ENCODE data around the gene SRRD. TPM values are rescaled to one million over a fixed set of nuclear protein-coding genes. Genes with fewer than 3 reads are reported as not detected.

SRRD gene
- total RNA-seq, 4 donors from 2014 or later: 3.0 to 11.4 (median 6.2) TPM

DNA sequence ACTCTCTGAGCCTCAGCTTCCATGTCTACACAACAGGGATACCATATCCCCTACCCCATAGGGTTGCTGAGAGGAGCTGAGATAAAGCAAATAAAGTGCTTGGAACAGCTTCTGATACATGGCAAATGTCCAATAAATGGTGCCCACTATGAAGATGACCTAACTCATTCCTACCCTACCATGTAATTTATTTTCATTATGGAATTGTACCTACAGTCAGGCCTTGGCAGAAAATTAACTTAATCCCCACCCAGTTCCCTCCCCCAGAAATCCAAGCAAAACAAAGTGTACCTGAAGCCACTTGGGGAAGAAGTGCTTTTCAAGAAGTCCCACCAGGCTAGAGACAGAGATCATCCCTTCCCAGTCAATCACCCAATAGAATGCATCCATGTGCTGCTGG is 10.8 kb downstream of the SRRD start:
- Histone ChIP-seq H3K9me3 (no peaks in the 10 kb centered on the region), H3K36me3 (peaks cover 0 to 89% (median 37%) of the 10 kb centered on the region in 4 donors), H3K27ac (no peak overlapping the region), H3K4me1 (no peaks in the 10 kb centered on the region), H3K4me3 (no peak overlapping the region), H3K27me3 (no peaks in the 10 kb centered on the region)
- DNase-seq: no peak
- intact Hi-C loops (cut with DNase I; ENCODE audit: low total_unique reads): no loop called here
- in situ Hi-C loops (cut with MboI; ENCODE audit: low pct_ligation_motif_present in 1 of 4, low pct_unique_long_range_greater_than_20kb in 1 of 4, low sequenced_read_pairs in 3 of 4): no loop called here
- TF ChIP-seq POLR2AphosphoS5 (IDR thresholded peaks at IDR 0.05): no peak
- TF ChIP-seq, protein P1, sequence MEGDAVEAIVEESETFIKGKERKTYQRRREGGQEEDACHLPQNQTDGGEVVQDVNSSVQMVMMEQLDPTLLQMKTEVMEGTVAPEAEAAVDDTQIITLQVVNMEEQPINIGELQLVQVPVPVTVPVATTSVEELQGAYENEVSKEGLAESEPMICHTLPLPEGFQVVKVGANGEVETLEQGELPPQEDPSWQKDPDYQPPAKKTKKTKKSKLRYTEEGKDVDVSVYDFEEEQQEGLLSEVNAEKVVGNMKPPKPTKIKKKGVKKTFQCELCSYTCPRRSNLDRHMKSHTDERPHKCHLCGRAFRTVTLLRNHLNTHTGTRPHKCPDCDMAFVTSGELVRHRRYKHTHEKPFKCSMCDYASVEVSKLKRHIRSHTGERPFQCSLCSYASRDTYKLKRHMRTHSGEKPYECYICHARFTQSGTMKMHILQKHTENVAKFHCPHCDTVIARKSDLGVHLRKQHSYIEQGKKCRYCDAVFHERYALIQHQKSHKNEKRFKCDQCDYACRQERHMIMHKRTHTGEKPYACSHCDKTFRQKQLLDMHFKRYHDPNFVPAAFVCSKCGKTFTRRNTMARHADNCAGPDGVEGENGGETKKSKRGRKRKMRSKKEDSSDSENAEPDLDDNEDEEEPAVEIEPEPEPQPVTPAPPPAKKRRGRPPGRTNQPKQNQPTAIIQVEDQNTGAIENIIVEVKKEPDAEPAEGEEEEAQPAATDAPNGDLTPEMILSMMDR (IDR thresholded peaks at IDR 0.05): no peak
- TF ChIP-seq POLR2A (IDR thresholded peaks at IDR 0.05): no peak
- no peak for TF ChIP-seq EP300 (IDR thresholded peaks at IDR 0.05; ENCODE audit: low read depth)

DNA sequence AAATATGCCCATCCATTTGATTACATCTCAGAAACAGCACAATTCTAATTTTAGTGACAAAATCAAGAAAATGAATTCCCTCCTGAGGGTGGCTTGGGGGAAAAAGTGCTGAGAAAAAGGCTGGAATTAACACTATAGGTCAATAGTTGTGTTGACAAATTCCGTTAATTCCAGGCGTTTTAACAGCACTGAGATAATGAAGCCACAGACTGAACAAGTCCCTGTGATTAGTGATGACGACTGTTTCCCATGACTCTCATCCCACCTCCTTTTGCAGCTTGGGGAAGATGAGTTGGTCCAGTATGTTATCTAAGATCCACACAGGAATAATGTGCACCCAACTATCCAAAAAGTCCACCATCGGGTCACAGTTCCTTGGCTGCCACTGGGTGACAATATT is 12.8 kb downstream of the SRRD start:
- Histone ChIP-seq H3K9me3 (no peaks in the 10 kb centered on the region), H3K27ac (no peak overlapping the region), H3K36me3 (peaks cover 0 to 90% (median 42%) of the 10 kb centered on the region in 4 donors), H3K27me3 (no peaks in the 10 kb centered on the region), H3K4me3 (no peak overlapping the region), H3K4me1 (no peaks in the 10 kb centered on the region)
- intact Hi-C loops (cut with DNase I; ENCODE audit: low total_unique reads): no loop called here
- 85 to 93% methylated on average over 4 of the region's 4 CpGs for WGBS, 2 donors (ENCODE audit: low coverage in 1 of 2)
- TF ChIP-seq POLR2A (IDR thresholded peaks at IDR 0.05) (no peak), POLR2AphosphoS5 (IDR thresholded peaks at IDR 0.05) (no peak)
- no peak for DNase-seq
- in situ Hi-C loops (cut with MboI; ENCODE audit: low pct_ligation_motif_present in 1 of 4, low pct_unique_long_range_greater_than_20kb in 1 of 4, low sequenced_read_pairs in 3 of 4): no loop called here

DNA sequence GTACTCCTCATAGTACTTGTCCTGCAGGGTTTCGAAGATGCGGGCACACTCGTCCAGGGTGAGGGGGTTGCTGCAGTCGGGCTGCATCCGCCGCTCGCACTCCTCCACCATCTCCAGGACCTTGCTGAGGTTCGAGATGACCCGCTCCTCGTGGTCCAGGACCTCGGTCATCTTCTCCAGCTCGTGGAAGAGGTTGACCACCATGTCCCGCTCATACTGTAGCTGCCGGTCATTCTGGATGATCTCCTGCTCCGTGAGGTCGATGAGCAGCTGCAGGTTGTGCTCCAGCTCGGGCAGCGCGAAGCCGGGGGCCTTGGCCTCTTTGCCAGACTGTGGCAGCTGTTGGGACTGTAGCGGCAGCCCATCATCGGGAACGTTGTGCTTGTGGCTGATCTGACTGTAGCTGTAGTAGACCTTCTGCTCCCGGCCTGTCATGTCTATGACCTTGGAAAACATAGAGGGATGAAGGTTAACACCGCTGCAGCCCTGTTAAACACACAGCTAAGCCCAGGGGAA is 15.6 kb downstream of the SRRD start:
- Histone ChIP-seq H3K27ac (no peak overlapping the region), H3K36me3 (peaks cover 0 to 94% (median 42%) of the 10 kb centered on the region in 4 donors)
- no peak for DNase-seq

DNA sequence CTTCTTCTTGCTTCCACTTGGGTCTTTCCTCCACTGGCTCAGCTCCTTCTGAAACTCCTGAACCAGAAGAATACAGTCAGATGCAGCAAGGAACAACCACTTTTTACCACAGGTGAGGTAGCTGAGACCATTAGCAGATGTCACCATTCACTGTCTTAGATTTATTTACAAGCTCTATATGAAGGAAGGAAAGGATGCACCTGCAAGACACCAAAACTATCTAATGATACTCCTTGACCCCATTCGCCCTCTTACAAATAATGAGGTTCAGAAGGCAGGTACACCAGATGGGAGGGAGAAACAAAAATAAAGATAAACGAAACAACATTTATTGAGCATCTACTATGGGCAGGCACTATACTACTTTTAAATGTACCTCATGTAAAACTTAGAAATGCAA is 18.3 kb downstream of the SRRD start:
- Histone ChIP-seq H3K9me3 (no peaks in the 10 kb centered on the region), H3K4me1 (peaks cover 0 to 9% (median 0%) of the 10 kb centered on the region in 4 donors), H3K36me3 (peaks cover 0 to 94% (median 47%) of the 10 kb centered on the region in 4 donors), H3K27me3 (no peaks in the 10 kb centered on the region), H3K4me3 (no peak overlapping the region), H3K27ac (no peak overlapping the region)
- DNase-seq: no peak
- in situ Hi-C loops (cut with MboI; ENCODE audit: low pct_ligation_motif_present in 1 of 4, low pct_unique_long_range_greater_than_20kb in 1 of 4, low sequenced_read_pairs in 3 of 4): no loop called here
- 81 to 88% methylated on average over 2 of the region's 2 CpGs for WGBS, 2 donors (ENCODE audit: low coverage in 1 of 2)
- no peak for TF ChIP-seq EP300 (IDR thresholded peaks at IDR 0.05; ENCODE audit: low read depth)
- no peak for TF ChIP-seq POLR2AphosphoS5 (IDR thresholded peaks at IDR 0.05)
- TF ChIP-seq, protein P1 (IDR thresholded peaks at IDR 0.05): no peak
- no peak for TF ChIP-seq POLR2A (IDR thresholded peaks at IDR 0.05)
- intact Hi-C loops (cut with DNase I; ENCODE audit: low total_unique reads): no loop called here

More for the DNA sequence above, 15.6 kb downstream of the SRRD start:
- Histone ChIP-seq H3K27me3 (no peaks in the 10 kb centered on the region), H3K4me1 (peaks cover 0 to 9% (median 0%) of the 10 kb centered on the region in 4 donors), H3K4me3 (no peak overlapping the region), H3K9me3 (no peaks in the 10 kb centered on the region)
- WGBS, 2 donors (ENCODE audit: low coverage in 1 of 2): 92% methylated on average over 25 of the region's 25 CpGs; no CpG with 5 or more reads in 1 of the 2 donors
- intact Hi-C loops (cut with DNase I; ENCODE audit: low total_unique reads): no loop called here
- TF ChIP-seq POLR2AphosphoS5 (IDR thresholded peaks at IDR 0.05): no peak
- TF ChIP-seq POLR2A (IDR thresholded peaks at IDR 0.05): no peak
- TF ChIP-seq, protein P1 (IDR thresholded peaks at IDR 0.05): no peak
- no peak for TF ChIP-seq EP300 (IDR thresholded peaks at IDR 0.05; ENCODE audit: low read depth)
- in situ Hi-C loops (cut with MboI; ENCODE audit: low pct_ligation_motif_present in 1 of 4, low pct_unique_long_range_greater_than_20kb in 1 of 4, low sequenced_read_pairs in 3 of 4): no loop called here
